HG03039 (cell line): ENCODE data around the gene PIM3.

Experiments
- ATAC-seq: cut with Tn5 transposase; IDR thresholded peaks from one replicate; pipeline ENCODE4 v1.9.1; 2021; ENCODE audit warnings: mild to moderate bottlenecking, moderate library complexity; ENCODE audit not compliant: unreplicated experiment

The PIM3 gene

DNA sequence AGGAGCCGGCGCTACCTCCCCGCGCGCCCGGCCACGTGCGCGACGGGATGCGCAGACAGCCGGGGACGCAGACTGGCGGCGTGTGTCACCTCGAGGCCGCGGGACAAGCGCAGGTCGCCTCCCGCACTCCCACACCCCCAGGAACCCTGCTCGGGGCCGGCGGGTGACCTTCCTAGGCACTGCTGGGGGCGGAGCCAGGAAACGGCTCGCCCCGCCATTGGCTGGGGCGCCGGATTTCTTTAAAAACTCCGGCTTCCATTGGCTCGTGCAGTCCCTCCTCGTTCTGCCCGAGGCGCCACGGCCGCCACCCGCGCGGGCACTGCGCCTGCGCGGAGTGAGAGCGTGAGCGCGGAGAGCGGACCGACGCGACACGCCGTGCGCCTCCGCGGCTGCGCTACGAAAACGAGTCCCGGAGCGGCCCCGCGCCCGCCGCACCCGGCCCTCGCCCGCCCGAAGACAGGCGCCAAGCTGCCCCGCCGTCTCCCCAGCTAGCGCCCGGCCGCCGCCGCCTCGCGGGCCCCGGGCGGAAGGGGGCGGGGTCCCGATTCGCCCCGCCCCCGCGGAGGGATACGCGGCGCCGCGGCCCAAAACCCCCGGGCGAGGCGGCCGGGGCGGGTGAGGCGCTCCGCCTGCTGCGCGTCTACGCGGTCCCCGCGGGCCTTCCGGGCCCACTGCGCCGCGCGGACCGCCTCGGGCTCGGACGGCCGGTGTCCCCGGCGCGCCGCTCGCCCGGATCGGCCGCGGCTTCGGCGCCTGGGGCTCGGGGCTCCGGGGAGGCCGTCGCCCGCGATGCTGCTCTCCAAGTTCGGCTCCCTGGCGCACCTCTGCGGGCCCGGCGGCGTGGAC lies at the start of gene PIM3:
PIM3 (plus strand) TSS at position 614 of the 846 bp plus-strand sequence; CDS start at position 790, 176 bp downstream.
- peak; percentile 50 for ATAC-seq

GRCh38 chr22:49911881-49912625 lies 48.5 kb upstream of the PIM3 start:
- ATAC-seq, result no peak

GRCh38 chr22:49913026-49913425 lies 47.5 kb upstream of the PIM3 start:
- no peak for ATAC-seq

DNA sequence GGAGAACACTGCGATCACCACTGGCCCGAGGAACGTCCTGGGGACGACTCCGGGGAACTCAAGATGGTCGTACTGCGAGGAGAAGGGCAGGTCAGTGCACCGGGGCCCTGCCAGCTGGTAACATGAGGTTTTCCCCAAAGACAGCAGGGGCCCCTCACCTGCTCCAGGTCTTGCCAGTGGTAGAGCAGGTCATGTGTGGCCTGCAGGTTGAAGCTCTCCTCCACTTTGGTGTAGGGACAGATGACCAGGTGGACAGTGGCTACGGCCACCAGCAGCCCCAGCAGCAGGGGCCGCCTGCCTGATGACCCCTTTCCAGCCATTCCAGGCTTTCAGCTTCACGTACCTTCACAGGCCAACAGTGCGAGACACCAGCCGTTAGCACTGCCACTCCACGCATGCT lies 47.1 kb upstream of the PIM3 start:
- ATAC-seq, result no peak

GRCh38 chr22:49914256-49914655 lies 46.3 kb upstream of the PIM3 start:
- ATAC-seq, result no peak

GRCh38 chr22:49915610-49916009 lies 45.0 kb upstream of the PIM3 start:
- ATAC-seq, result no peak

DNA sequence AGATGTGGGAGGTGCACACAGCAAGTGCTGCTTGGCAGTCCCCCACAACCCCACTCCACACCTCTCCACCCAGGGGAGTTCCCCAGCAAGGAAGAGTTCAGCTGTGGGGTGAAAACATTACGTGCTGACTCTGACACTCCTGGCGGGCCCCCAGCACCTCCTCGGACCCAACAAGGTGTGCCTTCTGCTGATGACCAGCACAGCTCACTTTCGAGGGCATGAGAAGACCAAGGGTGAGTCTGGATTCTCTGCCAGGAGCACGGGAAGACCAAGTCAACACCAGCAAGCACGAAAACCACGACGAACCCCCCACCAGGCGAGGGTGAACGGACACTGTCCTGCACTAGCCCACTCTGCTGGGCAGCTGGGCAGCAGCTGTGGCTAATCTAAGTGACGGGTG lies 43.7 kb upstream of the PIM3 start:
- no peak for ATAC-seq

- ATAC-seq, result peak; percentile 87
These were observed 42.3 kb upstream of the PIM3 start, which contains the start of the genes ALG12 and CRELD2 for GRCh38 chr22:49917974-49918910. ALG12 (minus strand) TSS chr22:49918438; CDS start chr22:49913765, 4,673 bp downstream. CRELD2 (plus strand) TSS chr22:49918634; CDS start chr22:49918770, 136 bp downstream.

DNA sequence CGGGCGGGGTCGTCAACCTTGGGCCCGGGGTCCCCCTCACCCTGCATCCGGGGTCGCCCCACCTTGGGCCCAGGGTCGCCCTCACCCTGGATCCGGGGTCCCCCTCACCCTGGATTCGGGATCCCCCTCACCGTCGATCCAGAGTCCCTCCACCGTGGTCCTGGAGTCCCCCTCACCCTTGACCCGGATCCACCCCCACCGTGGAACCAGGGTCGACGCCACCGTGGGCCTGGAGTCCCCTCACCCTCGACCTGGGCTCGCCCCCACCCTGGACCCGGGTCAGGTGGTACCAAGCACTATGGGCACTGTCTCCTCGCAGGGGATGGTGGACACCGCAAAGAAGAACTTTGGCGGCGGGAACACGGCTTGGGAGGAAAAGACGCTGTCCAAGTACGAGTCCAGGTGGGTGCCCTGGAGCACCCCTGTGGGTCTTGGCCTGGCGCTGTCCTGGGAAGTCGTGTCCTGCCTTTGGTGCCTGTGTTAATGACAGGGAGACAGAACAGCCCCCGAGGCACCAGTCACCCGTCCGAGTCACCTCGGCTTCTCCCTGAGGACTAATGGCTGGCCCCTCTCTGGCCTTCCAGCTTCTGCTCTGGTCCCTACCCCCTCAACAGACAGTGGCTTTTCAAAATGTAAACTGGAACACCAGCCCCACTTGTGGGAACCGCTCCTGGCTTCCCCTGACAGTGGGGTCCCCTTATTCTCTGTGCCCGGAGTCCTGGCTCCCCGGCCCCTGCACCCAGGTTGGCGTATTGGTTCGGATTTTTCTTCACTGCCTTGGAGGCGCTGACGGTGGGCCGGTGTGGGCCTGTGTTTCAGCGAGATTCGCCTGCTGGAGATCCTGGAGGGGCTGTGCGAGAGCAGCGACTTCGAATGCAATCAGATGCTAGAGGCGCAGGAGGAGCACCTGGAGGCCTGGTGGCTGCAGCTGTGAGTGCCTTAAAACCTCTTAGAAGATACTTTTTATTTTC lies 41.4 kb upstream of the PIM3 start:
- peak; percentile 0 for ATAC-seq

- ATAC-seq, result no peak
These were observed 39.7 kb upstream of the PIM3 start for GRCh38 chr22:49920859-49921258.

DNA sequence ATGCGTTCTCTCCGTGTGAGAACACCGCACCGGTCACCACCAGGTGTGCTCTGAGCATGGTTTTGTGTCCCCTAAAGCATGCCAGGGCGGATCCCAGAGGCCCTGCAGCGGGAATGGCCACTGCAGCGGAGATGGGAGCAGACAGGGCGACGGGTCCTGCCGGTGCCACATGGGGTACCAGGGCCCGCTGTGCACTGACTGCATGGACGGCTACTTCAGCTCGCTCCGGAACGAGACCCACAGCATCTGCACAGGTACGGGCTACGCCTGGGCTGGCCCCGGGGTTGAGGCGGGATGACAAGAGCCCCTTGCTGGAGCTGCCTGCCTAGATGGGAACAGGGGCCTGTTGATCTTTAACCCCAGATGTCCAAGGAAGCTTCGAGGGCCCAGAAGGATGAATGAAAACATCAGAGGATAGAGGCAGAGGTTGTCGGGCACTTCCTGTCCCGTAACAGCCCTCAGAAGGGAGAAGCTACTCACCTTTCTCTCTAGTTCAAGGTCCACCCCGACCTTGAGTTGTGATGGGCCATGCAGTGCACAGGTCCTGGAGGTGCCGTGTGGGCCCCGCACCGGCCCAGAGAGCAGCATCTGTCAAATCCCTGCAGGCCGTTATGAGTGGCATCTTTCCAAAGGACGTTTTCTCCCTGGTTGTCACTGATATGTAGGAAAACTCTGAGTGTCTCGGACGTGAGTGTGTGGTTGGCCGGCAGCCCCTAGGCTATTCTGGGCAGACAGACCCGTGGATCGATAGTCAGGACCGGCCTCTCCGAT lies 38.9 kb upstream of the PIM3 start:
- no peak for ATAC-seq

DNA sequence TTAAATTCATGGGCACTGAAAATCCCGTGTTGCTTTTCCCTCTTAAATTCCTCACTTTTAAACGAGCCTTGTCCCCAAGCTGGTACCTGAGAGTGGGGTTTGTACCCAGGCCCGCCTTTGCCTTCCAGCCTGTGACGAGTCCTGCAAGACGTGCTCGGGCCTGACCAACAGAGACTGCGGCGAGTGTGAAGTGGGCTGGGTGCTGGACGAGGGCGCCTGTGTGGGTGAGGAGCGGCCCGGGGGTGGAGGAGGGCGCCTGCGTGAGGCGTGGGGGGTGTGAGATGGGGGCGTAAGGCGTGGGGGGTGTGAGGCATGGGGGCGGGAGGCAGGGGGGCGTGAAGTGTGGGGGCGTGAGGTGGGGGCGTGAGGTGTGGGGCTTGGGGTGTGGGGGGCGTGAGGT lies 38.1 kb upstream of the PIM3 start:
- ATAC-seq, result no peak

DNA sequence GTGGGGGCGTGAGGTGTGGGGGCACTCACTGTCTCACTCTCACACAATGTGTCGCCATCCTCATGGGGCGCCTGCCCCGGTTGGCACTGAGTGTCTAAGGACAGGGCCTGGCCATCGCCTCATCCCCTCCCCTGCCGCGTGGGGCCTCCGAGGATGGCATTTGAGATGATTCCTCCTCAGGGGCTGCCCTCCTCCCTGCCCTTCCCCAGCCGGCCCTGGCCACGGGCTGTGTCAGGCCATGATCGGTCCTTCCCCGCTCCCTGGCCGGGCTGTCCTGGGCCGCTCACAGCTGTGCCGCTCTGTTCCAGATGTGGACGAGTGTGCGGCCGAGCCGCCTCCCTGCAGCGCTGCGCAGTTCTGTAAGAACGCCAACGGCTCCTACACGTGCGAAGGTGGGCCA lies 37.6 kb upstream of the PIM3 start:
- ATAC-seq, result no peak

- ATAC-seq, result no peak
These were observed 37.1 kb upstream of the PIM3 start for GRCh38 chr22:49923445-49923844.

GRCh38 chr22:49924113-49924833 lies 36.3 kb upstream of the PIM3 start:
- no peak for ATAC-seq

DNA sequence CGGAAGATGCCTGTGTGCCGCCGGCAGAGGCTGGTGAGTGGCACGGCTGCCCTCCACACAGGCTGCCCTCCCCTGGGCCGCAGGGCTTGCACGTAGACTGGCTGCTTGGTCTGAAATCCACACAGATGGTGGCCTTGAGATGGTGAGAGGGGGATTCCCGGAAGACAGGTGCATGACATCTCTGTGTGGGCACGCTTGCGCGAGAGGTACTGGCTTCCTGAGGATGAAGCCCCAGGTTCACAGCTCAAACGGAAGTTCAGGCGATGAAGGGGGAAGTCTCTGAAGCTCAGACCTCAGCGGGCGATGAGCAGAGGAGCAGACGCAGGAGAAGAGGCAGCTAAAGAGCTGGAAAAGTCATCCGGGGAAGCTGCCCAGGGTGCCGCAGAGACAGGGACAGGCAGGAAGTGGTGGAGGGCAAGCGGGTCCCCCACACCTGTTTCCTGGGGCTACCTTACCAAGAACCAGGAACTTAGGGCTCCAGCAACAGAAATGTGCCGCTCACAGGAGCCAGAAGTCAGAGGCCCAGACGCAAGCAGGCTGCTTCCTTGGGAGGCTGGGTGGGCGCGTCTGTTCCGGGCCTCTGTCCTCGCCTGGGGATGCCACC lies 34.9 kb upstream of the PIM3 start:
- ATAC-seq, result no peak

GRCh38 chr22:49926916-49927315 lies 33.7 kb upstream of the PIM3 start:
- no peak for ATAC-seq
